Measurements from ENCODE around the gene OXSR1.

The OXSR1 gene

GRCh38 chr3:38149708-38150107 is 15.6 kb upstream of the OXSR1 start:
- Histone ChIP-seq H3K27ac (ENCODE audit: low read depth, low read length) (no peak overlapping the region), H3K9ac (ENCODE audit: low read depth, low read length) (no peak overlapping the region), H3K27me3 (ENCODE audit: insufficient read depth, low read length) (no peaks in the 10 kb centered on the region), H3K9me3 (ENCODE audit: insufficient read depth, low read depth, low read length) (no peaks in the 10 kb centered on the region), H3K4me3 (ENCODE audit: low read length) (no peak overlapping the region), H3K4me1 (ENCODE audit: insufficient read depth, low read length) (no peaks in the 10 kb centered on the region), H3K36me3 (ENCODE audit: insufficient read depth, low read length) (no peaks in the 10 kb centered on the region)
- 90% methylated on average over 3 of the region's 3 CpGs for WGBS

- Histone ChIP-seq H3K36me3 (ENCODE audit: insufficient read depth, low read length) (no peaks in the 10 kb centered on the region), H3K27ac (ENCODE audit: low read depth, low read length) (no peak overlapping the region), H3K9ac (ENCODE audit: low read depth, low read length) (no peak overlapping the region), H3K9me3 (ENCODE audit: insufficient read depth, low read depth, low read length) (no peaks in the 10 kb centered on the region), H3K4me1 (ENCODE audit: insufficient read depth, low read length) (no peaks in the 10 kb centered on the region), H3K27me3 (ENCODE audit: insufficient read depth, low read length) (no peaks in the 10 kb centered on the region), H3K4me3 (ENCODE audit: low read length) (no peak overlapping the region)
- 84% methylated on average over 3 of the region's 3 CpGs for WGBS
These were observed 14.4 kb upstream of the OXSR1 start for GRCh38 chr3:38150780-38151528.

GRCh38 chr3:38151667-38152265 is 13.6 kb upstream of the OXSR1 start:
- no peak overlapping the region for H3K9ac ChIP-seq (ENCODE audit: low read depth, low read length)
- H3K27ac ChIP-seq (ENCODE audit: low read depth, low read length), result no peak overlapping the region
- H3K36me3 ChIP-seq (ENCODE audit: insufficient read depth, low read length), result no peaks in the 10 kb centered on the region
- H3K4me1 ChIP-seq (ENCODE audit: insufficient read depth, low read length), result no peaks in the 10 kb centered on the region
- 90% methylated on average over 3 of the region's 3 CpGs for WGBS
- no peaks in the 10 kb centered on the region for H3K9me3 ChIP-seq (ENCODE audit: insufficient read depth, low read depth, low read length)
- H3K27me3 ChIP-seq (ENCODE audit: insufficient read depth, low read length), result no peaks in the 10 kb centered on the region
- H3K4me3 ChIP-seq (ENCODE audit: low read length), result no peak overlapping the region

- no peak overlapping the region for H3K27ac ChIP-seq (ENCODE audit: low read depth, low read length)
- 92% methylated on average over 2 of the region's 2 CpGs for WGBS
- H3K27me3 ChIP-seq (ENCODE audit: insufficient read depth, low read length), result no peaks in the 10 kb centered on the region
- H3K36me3 ChIP-seq (ENCODE audit: insufficient read depth, low read length), result no peaks in the 10 kb centered on the region
- no peaks in the 10 kb centered on the region for H3K4me1 ChIP-seq (ENCODE audit: insufficient read depth, low read length)
- no peak overlapping the region for H3K4me3 ChIP-seq (ENCODE audit: low read length)
- H3K9ac ChIP-seq (ENCODE audit: low read depth, low read length), result no peak overlapping the region
- no peaks in the 10 kb centered on the region for H3K9me3 ChIP-seq (ENCODE audit: insufficient read depth, low read depth, low read length)
These were observed 12.7 kb upstream of the OXSR1 start for GRCh38 chr3:38152609-38153008.

GRCh38 chr3:38153221-38153620 is 12.1 kb upstream of the OXSR1 start:
- Histone ChIP-seq H3K9me3 (ENCODE audit: insufficient read depth, low read depth, low read length) (no peaks in the 10 kb centered on the region), H3K9ac (ENCODE audit: low read depth, low read length) (no peak overlapping the region), H3K27ac (ENCODE audit: low read depth, low read length) (no peak overlapping the region), H3K36me3 (ENCODE audit: insufficient read depth, low read length) (no peaks in the 10 kb centered on the region), H3K27me3 (ENCODE audit: insufficient read depth, low read length) (no peaks in the 10 kb centered on the region), H3K4me3 (ENCODE audit: low read length) (no peak overlapping the region), H3K4me1 (ENCODE audit: insufficient read depth, low read length) (no peaks in the 10 kb centered on the region)
- 81% methylated on average over 2 of the region's 2 CpGs for WGBS

- Histone ChIP-seq H3K4me3 (ENCODE audit: low read length) (no peak overlapping the region), H3K9ac (ENCODE audit: low read depth, low read length) (no peak overlapping the region), H3K9me3 (ENCODE audit: insufficient read depth, low read depth, low read length) (no peaks in the 10 kb centered on the region), H3K27ac (ENCODE audit: low read depth, low read length) (no peak overlapping the region), H3K4me1 (ENCODE audit: insufficient read depth, low read length) (no peaks in the 10 kb centered on the region), H3K36me3 (ENCODE audit: insufficient read depth, low read length) (no peaks in the 10 kb centered on the region), H3K27me3 (ENCODE audit: insufficient read depth, low read length) (no peaks in the 10 kb centered on the region)
- WGBS, result 96% methylated on average over 2 of the region's 2 CpGs
These were observed 11.3 kb upstream of the OXSR1 start for GRCh38 chr3:38154033-38154494.

- Histone ChIP-seq H3K9me3 (ENCODE audit: insufficient read depth, low read depth, low read length) (no peaks in the 10 kb centered on the region), H3K9ac (ENCODE audit: low read depth, low read length) (no peak overlapping the region), H3K27me3 (ENCODE audit: insufficient read depth, low read length) (no peaks in the 10 kb centered on the region), H3K36me3 (ENCODE audit: insufficient read depth, low read length) (no peaks in the 10 kb centered on the region), H3K4me3 (ENCODE audit: low read length) (no peak overlapping the region), H3K27ac (ENCODE audit: low read depth, low read length) (no peak overlapping the region), H3K4me1 (ENCODE audit: insufficient read depth, low read length) (no peaks in the 10 kb centered on the region)
- 80% methylated on average over 2 of the region's 2 CpGs for WGBS
These were observed 10.6 kb upstream of the OXSR1 start for GRCh38 chr3:38154625-38155255.

- Histone ChIP-seq H3K36me3 (ENCODE audit: insufficient read depth, low read length) (no peaks in the 10 kb centered on the region), H3K4me3 (ENCODE audit: low read length) (no peak overlapping the region), H3K4me1 (ENCODE audit: insufficient read depth, low read length) (no peaks in the 10 kb centered on the region), H3K27ac (ENCODE audit: low read depth, low read length) (no peak overlapping the region), H3K9ac (ENCODE audit: low read depth, low read length) (no peak overlapping the region), H3K9me3 (ENCODE audit: insufficient read depth, low read depth, low read length) (no peaks in the 10 kb centered on the region), H3K27me3 (ENCODE audit: insufficient read depth, low read length) (no peaks in the 10 kb centered on the region)
- 92% methylated on average over 2 of the region's 2 CpGs for WGBS
These were observed 9.5 kb upstream of the OXSR1 start for GRCh38 chr3:38155825-38156224.

- H3K4me3 ChIP-seq (ENCODE audit: low read length), result no peak overlapping the region
- H3K27me3 ChIP-seq (ENCODE audit: insufficient read depth, low read length), result no peaks in the 10 kb centered on the region
- no peaks in the 10 kb centered on the region for H3K9me3 ChIP-seq (ENCODE audit: insufficient read depth, low read depth, low read length)
- no peak overlapping the region for H3K9ac ChIP-seq (ENCODE audit: low read depth, low read length)
- H3K27ac ChIP-seq (ENCODE audit: low read depth, low read length), result no peak overlapping the region
- H3K4me1 ChIP-seq (ENCODE audit: insufficient read depth, low read length), result no peaks in the 10 kb centered on the region
- 95% methylated on average over 2 of the region's 2 CpGs for WGBS
- no peaks in the 10 kb centered on the region for H3K36me3 ChIP-seq (ENCODE audit: insufficient read depth, low read length)
These were observed 8.2 kb upstream of the OXSR1 start for GRCh38 chr3:38157117-38157516.

GRCh38 chr3:38157595-38157994 is 7.7 kb upstream of the OXSR1 start:
- 93% methylated on average over 3 of the region's 3 CpGs for WGBS
- Histone ChIP-seq H3K9ac (ENCODE audit: low read depth, low read length) (no peak overlapping the region), H3K36me3 (ENCODE audit: insufficient read depth, low read length) (no peaks in the 10 kb centered on the region), H3K27me3 (ENCODE audit: insufficient read depth, low read length) (no peaks in the 10 kb centered on the region), H3K9me3 (ENCODE audit: insufficient read depth, low read depth, low read length) (no peaks in the 10 kb centered on the region), H3K4me1 (ENCODE audit: insufficient read depth, low read length) (no peaks in the 10 kb centered on the region), H3K4me3 (ENCODE audit: low read length) (no peak overlapping the region), H3K27ac (ENCODE audit: low read depth, low read length) (no peak overlapping the region)

- WGBS, result 89% methylated on average over 5 of the region's 5 CpGs
- no peak overlapping the region for H3K27ac ChIP-seq (ENCODE audit: low read depth, low read length)
- no peak overlapping the region for H3K9ac ChIP-seq (ENCODE audit: low read depth, low read length)
- no peaks in the 10 kb centered on the region for H3K36me3 ChIP-seq (ENCODE audit: insufficient read depth, low read length)
- H3K4me1 ChIP-seq (ENCODE audit: insufficient read depth, low read length), result no peaks in the 10 kb centered on the region
- H3K9me3 ChIP-seq (ENCODE audit: insufficient read depth, low read depth, low read length), result no peaks in the 10 kb centered on the region
- H3K27me3 ChIP-seq (ENCODE audit: insufficient read depth, low read length), result no peaks in the 10 kb centered on the region
- H3K4me3 ChIP-seq (ENCODE audit: low read length), result no peak overlapping the region
These were observed 6.9 kb upstream of the OXSR1 start for GRCh38 chr3:38158472-38158871.

All from HUES64 (cell line).